ENCODE results near the gene ECT2.

ECT2 gene

DNA sequence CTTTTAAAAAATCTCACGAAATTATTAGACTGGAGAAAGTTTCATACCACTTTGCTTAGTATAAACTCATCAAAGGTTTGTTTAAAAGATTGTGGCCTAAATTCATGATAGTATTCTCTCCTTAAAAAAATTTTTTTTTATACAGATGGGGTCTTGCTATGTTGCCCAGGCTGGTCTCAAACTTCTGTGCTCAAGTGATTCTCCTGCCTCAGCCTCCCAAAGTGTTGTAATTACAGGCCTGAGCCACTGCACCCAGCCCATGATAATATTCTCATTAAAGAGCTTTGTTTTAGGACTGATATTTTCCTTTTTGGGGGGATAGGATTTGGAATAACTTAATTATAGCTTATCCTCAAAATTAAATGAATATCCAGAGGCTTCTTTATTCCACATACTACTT is 19.9 kb downstream of the ECT2 start:
- DNase-seq (ENCODE audit: extremely low spot score): no peak
- no peak for TF ChIP-seq TARDBP (IDR thresholded peaks at IDR 0.05)
- ChIA-PET CTCF (no interaction called here), POLR2A (no interaction called here)

DNA sequence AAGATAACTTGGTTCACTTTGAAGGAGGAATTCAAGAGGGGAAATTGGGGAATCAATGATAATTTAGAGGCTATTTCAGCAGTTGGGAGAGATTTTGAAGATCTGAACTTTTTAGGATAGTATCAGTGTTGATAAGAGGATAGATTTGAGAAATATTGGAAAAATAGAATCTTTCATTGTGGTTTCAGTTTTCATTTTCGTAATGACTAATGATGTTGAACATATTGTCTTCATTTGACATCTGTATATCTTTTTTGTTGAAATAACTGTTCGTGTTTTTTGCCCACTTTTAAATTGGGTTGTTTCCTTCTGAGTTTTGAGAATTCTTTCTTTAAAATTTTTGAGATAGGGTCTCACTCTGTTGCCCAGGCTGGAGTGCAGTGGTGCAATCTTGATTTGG is 21.1 kb downstream of the ECT2 start:
- ChIA-PET POLR2A (no interaction called here), CTCF (no interaction called here)
- TF ChIP-seq NFRKB (IDR thresholded peaks at IDR 0.05): no peak
- no peak for TF ChIP-seq ZNF384 (IDR thresholded peaks at IDR 0.05)
- DNase-seq (ENCODE audit: extremely low spot score): no peak

- TF ChIP-seq ELF4 (IDR thresholded peaks at IDR 0.05) (no peak), LEF1 (IDR thresholded peaks at IDR 0.05; ENCODE audit: borderline replicate concordance) (no peak), BHLHE40 (IDR thresholded peaks at IDR 0.05; ENCODE audit: borderline replicate concordance) (no peak), CTBP1 (IDR thresholded peaks at IDR 0.05; ENCODE audit: borderline replicate concordance) (no peak), L3MBTL2 (conservative IDR thresholded peaks at IDR 0.05) (no peak), ARNT (IDR thresholded peaks at IDR 0.05) (no peak), FOXA1 (IDR thresholded peaks at IDR 0.05) (no peak), SP1 (IDR thresholded peaks at IDR 0.05) (no peak), ZNF384 (IDR thresholded peaks at IDR 0.05) (no peak), PKNOX1 (IDR thresholded peaks at IDR 0.05) (no peak), TARDBP (IDR thresholded peaks at IDR 0.05) (no peak), NFRKB (IDR thresholded peaks at IDR 0.05) (no peak), SUZ12 (IDR thresholded peaks at IDR 0.05) (no peak)
- ChIA-PET CTCF (no interaction called here), POLR2A (no interaction called here)
- DNase-seq (ENCODE audit: extremely low spot score): no peak
Observed at GRCh38 chr3:172776049-172776717, 25.7 kb downstream of the ECT2 start.

GRCh38 chr3:172777901-172778300 is 27.4 kb downstream of the ECT2 start:
- CTCF ChIA-PET: no interaction called here
- DNase-seq (ENCODE audit: extremely low spot score): no peak
- POLR2A ChIA-PET: no interaction called here

DNA sequence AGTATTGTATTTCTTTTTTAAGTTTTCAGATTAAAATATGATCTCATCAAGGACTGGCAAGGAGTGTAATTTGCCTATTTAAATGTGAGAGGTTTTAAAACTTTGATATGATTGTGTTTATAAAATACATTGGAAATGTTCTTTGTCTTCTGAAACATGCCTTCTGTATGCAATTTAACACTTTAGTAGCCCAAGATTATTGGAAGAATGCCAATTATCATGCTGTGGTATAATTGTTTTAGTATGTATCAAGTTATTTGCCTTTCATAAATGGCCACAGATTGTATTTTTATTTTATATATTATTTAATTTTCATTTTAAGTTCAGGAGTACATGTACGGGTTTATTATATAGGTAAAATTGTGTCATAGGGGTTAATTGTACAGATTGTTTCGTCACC is 31.7 kb downstream of the ECT2 start:
- TF ChIP-seq FOXM1 (IDR thresholded peaks at IDR 0.05; ENCODE audit: borderline replicate concordance) (no peak), LEF1 (IDR thresholded peaks at IDR 0.05; ENCODE audit: borderline replicate concordance) (no peak), NFRKB (IDR thresholded peaks at IDR 0.05) (no peak)
- ChIA-PET CTCF (no interaction called here), POLR2A (no interaction called here)
- DNase-seq (ENCODE audit: extremely low spot score): no peak

More at GRCh38 chr3:172777901-172778300, 27.4 kb downstream of the ECT2 start:
- TF ChIP-seq BHLHE40 (IDR thresholded peaks at IDR 0.05; ENCODE audit: borderline replicate concordance) (no peak), SUZ12 (IDR thresholded peaks at IDR 0.05) (no peak), FOXK2 (IDR thresholded peaks at IDR 0.05) (no peak), ARNT (IDR thresholded peaks at IDR 0.05) (no peak), LEF1 (IDR thresholded peaks at IDR 0.05; ENCODE audit: borderline replicate concordance) (no peak), NFRKB (IDR thresholded peaks at IDR 0.05) (no peak), ELF4 (IDR thresholded peaks at IDR 0.05) (no peak), L3MBTL2 (conservative IDR thresholded peaks at IDR 0.05) (no peak), SP1 (IDR thresholded peaks at IDR 0.05) (no peak), FOXA1 (IDR thresholded peaks at IDR 0.05) (no peak), HDGF (IDR thresholded peaks at IDR 0.05; ENCODE audit: borderline replicate concordance) (no peak), PKNOX1 (IDR thresholded peaks at IDR 0.05) (no peak), FOXM1 (IDR thresholded peaks at IDR 0.05; ENCODE audit: borderline replicate concordance) (no peak), CTBP1 (IDR thresholded peaks at IDR 0.05; ENCODE audit: borderline replicate concordance) (no peak), ZNF384 (IDR thresholded peaks at IDR 0.05) (no peak), TARDBP (IDR thresholded peaks at IDR 0.05) (no peak)

GRCh38 chr3:172786036-172786435 is 35.5 kb downstream of the ECT2 start:
- no peak for DNase-seq (ENCODE audit: extremely low spot score)
- TF ChIP-seq FOXA1 (IDR thresholded peaks at IDR 0.05): no peak
- CTCF ChIA-PET: no interaction called here
- POLR2A ChIA-PET: no interaction called here

- POLR2A ChIA-PET: no interaction called here
- DNase-seq (ENCODE audit: extremely low spot score): no peak
- CTCF ChIA-PET: no interaction called here
- TF ChIP-seq ELF4 (IDR thresholded peaks at IDR 0.05): no peak
- no peak for TF ChIP-seq FOXM1 (IDR thresholded peaks at IDR 0.05; ENCODE audit: borderline replicate concordance)
- no peak for TF ChIP-seq BHLHE40 (IDR thresholded peaks at IDR 0.05; ENCODE audit: borderline replicate concordance)
- TF ChIP-seq L3MBTL2 (conservative IDR thresholded peaks at IDR 0.05): no peak
- no peak for TF ChIP-seq TARDBP (IDR thresholded peaks at IDR 0.05)
- no peak for TF ChIP-seq ARNT (IDR thresholded peaks at IDR 0.05)
- no peak for TF ChIP-seq PKNOX1 (IDR thresholded peaks at IDR 0.05)
Observed at GRCh38 chr3:172787019-172787418, 36.5 kb downstream of the ECT2 start.

GRCh38 chr3:172787746-172788145 is 37.2 kb downstream of the ECT2 start:
- no peak for DNase-seq (ENCODE audit: extremely low spot score)
- TF ChIP-seq FOXK2 (IDR thresholded peaks at IDR 0.05): no peak
- TF ChIP-seq HDGF (IDR thresholded peaks at IDR 0.05; ENCODE audit: borderline replicate concordance): no peak
- no peak for TF ChIP-seq ZNF384 (IDR thresholded peaks at IDR 0.05)
- TF ChIP-seq CTBP1 (IDR thresholded peaks at IDR 0.05; ENCODE audit: borderline replicate concordance): no peak
- no peak for TF ChIP-seq LEF1 (IDR thresholded peaks at IDR 0.05; ENCODE audit: borderline replicate concordance)
- no peak for TF ChIP-seq ARNT (IDR thresholded peaks at IDR 0.05)
- TF ChIP-seq SP1 (IDR thresholded peaks at IDR 0.05): no peak
- no peak for TF ChIP-seq L3MBTL2 (conservative IDR thresholded peaks at IDR 0.05)
- no peak for TF ChIP-seq NFRKB (IDR thresholded peaks at IDR 0.05)
- no peak for TF ChIP-seq SUZ12 (IDR thresholded peaks at IDR 0.05)
- TF ChIP-seq TARDBP (IDR thresholded peaks at IDR 0.05): no peak
- TF ChIP-seq FOXM1 (IDR thresholded peaks at IDR 0.05; ENCODE audit: borderline replicate concordance): no peak
- TF ChIP-seq PKNOX1 (IDR thresholded peaks at IDR 0.05): no peak
- no peak for TF ChIP-seq FOXA1 (IDR thresholded peaks at IDR 0.05)
- TF ChIP-seq BHLHE40 (IDR thresholded peaks at IDR 0.05; ENCODE audit: borderline replicate concordance): no peak
- no peak for TF ChIP-seq ELF4 (IDR thresholded peaks at IDR 0.05)
- ChIA-PET CTCF (no interaction called here), POLR2A (no interaction called here)

Measured in HEK293T (cell line).